IPS DF 4.7 (cell line): Measurements from ENCODE around the gene RFX5.

Experiments
- DNase-seq: peaks from one replicate; pipeline ENCODE4 v3.0.0-alpha.2; 2013; ENCODE audit warnings: low spot score; ENCODE audit errors: extremely low read depth

The RFX5 gene

DNA sequence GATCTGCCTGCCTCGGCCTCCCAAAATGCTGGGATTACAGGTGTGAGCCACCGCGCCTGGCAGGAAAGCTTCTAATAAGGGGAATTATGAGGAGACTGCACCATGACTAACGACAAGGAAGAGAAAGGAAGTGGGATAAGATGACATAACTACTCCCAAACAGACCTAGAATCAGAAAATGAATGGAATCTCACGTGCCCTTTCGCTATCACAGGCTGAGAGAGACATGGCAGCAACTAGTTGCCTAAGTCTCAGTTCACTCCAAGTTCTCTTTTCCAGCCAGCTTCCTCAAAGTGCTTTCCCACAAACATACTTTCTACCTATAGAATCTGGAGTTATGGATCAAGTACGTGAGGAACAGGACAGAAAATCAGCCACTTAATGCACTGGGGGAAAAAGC is 21.8 kb downstream of the RFX5 start:
- no peak for DNase-seq

DNA sequence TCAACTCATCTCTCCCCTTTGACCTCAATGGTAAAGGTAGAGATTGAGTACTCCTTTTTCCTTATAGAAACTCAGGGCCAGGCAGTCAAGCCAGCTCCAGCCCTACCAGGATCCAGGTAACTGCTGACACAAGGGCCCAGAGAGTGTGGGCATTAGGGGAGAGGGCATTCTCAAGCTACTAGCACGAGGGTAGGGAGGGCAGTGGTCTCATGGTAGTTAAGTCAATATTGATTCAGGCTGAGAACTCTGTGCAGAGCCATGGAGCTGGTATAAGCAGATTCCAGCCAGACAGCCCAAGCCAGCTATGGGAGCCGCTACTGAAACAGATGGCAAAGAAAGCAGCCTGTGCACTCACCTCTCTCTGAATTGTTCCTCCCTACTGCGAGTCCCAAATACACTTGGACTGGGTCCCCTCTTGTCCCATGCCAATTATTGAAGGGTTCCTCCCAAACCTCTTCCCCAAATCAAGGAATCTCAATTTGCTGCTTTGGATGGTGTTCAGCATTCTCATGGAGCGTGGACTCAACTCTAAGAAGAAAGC is 22.6 kb downstream of the RFX5 start:
- DNase-seq = no peak

DNA sequence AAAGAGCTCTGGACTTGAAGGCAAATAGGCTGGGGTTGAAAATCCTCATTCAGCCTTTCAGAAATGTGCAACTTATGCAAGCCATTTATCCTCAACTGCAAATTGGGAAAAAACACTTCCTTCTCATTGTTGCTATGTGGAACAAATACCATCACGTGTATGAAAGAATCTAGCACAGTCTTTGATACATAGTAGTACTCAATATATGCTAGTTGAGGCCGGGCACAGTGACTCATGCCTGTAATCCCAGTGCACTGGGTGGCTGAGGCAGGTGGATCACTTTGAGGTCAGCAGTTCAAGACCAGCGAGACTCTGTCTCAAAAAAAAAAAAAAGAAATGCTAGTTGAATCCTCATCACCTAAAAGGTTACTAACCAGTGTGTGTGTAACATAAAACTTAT is 28.1 kb downstream of the RFX5 start:
- no peak for DNase-seq

GRCh38 chr1:151315565-151316235 is 31.4 kb downstream of the RFX5 start:
- DNase-seq = no peak

DNA sequence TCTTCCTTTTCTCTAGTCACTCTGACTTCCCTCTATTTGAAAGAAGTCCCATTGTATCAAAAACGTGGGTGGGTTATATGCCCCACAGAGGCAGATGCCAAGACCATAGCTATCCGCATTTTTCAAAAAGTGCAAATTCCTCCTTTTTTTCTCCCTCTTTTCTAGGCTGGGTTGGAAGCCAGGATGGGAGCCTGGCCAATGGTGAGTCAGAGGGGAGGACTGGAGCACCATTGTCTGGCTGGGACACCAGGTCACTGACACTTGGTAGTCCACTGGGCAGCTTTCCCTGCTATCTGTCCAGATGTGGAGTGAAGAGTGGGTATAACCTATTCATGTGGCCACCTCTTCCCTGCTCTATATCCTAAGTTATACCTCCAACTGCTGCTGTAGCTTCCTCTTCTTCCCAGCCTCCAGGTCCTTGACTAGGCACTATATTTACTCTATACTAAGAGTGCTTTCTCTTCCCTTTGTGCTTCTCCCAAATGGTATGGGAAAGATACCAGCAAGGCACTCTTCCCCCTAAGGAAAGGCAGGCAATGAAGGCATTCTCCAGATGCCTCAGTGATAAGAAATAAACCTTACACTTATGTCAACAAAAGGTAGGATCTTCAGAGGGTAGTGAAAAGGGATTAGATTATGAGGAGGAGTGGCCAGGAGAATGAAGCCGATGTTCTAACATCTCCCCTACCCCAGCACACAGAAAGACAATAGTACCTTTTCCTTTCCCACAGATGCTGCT is 32.7 kb downstream of the RFX5 start:
- DNase-seq = no peak

- no peak for DNase-seq
These were observed 33.6 kb downstream of the RFX5 start for GRCh38 chr1:151313501-151313900.

DNA sequence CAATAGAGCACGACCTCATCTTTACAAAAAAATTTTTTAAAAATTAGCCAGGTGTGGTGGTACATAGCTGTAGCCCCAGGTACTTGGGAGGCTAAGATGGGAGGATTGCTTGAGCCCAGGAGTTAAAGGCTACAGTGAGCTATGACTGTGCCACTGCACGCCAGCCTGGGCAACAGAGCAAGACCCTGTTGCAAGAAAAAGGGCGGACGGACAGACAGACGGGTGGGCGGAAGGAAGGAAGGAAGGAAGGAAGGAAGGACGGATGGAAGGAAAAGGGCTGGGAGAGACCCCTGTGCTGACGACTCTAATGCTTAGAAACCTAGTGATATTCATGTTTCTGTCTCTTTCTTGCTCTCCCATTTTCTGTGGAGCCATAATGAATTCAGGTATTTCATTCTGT is 34.2 kb downstream of the RFX5 start:
- DNase-seq = no peak

GRCh38 chr1:151312411-151312810 is 34.6 kb downstream of the RFX5 start:
- no peak for DNase-seq

- DNase-seq = no peak
These were observed 35.3 kb downstream of the RFX5 start for GRCh38 chr1:151311589-151312331.

DNA sequence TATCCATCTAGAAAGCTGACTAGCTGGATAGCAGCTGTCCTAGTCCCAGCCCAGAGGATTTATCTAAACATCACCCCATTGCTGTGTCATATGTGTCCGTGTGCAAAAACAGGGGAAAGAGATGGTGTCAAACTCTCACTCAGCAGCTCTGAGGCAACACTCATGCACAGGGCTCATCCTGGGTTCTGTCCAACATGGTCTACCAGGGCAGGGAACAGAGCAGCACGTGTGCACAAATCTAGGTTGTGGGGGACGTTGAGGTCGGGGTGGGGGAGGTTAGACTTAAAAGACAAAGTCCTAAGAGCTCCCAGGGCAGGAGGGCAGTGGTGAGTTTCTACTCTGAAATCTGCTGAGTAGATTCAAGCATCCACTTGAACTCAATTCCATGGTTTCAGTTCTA is 36.0 kb downstream of the RFX5 start:
- DNase-seq = no peak

DNA sequence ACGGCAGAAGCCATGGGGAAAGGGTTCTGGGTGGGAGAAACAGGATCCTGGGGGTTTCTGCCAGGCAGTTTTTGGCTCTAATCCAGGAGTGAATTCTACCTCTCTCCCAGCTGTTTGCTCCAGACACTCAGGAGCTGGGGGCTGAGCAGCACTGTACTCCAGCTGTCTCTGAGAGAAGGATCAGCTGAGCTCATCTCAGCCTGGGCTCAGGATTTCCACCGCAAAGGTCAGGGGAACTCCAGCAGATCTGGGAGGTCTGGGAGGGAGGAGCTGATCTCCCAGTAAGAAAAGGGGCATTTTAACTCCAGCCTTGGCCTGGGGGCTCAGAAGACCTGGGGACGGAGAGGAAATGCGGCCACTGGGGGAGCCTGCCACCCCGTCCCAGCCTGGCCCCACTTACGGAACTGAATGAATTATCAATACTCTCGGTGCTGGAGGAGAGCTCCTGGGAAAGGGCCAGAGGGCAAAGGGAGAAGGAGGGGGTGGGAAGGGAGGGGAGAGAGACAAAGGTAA is 37.2 kb downstream of the RFX5 start:
- DNase-seq = no peak

- no peak for DNase-seq
These were observed 52.1 kb downstream of the RFX5 start for GRCh38 chr1:151294742-151295462.

GRCh38 chr1:151293093-151293492 is 54.0 kb downstream of the RFX5 start:
- DNase-seq = no peak

GRCh38 chr1:151292207-151293030 is 54.6 kb downstream of the RFX5 start:
- DNase-seq = no peak

DNA sequence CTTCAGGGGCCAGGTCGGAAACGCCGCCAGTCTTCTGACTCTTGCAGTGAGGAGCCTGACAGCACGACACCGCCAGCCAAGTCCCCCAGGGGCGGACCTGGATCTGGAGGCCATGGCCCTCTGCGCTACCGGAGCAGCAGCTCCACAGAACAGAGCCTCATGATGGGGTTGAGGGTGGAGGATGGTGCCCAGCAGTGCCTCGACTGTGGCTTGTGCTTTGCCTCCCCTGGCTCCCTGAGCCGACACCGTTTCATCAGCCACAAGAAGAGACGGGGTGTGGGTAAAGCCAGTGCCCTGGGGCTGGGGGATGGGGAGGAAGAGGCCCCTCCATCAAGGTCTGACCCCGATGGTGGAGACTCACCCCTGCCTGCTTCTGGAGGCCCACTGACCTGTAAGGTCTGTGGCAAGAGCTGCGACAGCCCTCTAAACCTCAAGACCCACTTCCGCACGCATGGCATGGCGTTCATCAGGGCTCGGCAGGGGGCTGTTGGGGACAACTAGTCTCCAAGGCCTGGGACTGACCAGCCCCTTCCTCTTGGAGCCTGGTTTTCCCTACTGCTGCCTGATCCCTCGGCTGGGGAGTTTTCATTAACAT is 56.2 kb downstream of the RFX5 start:
- DNase-seq = no peak
